Hematopoietic multipotent progenitor cell (in vitro differentiated cells): Measurements from ENCODE around the gene TLR9. TPM values are rescaled to one million over a fixed set of nuclear protein-coding genes. Genes with fewer than 3 reads are reported as not detected.

Source experiments
- DNase-seq, 3 donors: peaks; one replicate each; pipeline ENCODE4 v3.0.0-alpha.2; 2011 to 2015; ENCODE audit warnings: low read depth in 2 of 3, low spot score in 2 of 3
- small RNA-seq: library from RNA; depleted of rRNA; stranded (forward); fragments of <200 nt; gene quantifications from one replicate; pipeline ENCODE3, GENCODE V24; 2012
- total RNA-seq: library from RNA; depleted of rRNA; stranded (reverse); fragments of >200 nt; gene quantifications from one replicate; pipeline ENCODE4 v1.2.3, GENCODE V29; 2012

TLR9 gene
- total RNA-seq, 1 donor: under 0.01 TPM

DNA sequence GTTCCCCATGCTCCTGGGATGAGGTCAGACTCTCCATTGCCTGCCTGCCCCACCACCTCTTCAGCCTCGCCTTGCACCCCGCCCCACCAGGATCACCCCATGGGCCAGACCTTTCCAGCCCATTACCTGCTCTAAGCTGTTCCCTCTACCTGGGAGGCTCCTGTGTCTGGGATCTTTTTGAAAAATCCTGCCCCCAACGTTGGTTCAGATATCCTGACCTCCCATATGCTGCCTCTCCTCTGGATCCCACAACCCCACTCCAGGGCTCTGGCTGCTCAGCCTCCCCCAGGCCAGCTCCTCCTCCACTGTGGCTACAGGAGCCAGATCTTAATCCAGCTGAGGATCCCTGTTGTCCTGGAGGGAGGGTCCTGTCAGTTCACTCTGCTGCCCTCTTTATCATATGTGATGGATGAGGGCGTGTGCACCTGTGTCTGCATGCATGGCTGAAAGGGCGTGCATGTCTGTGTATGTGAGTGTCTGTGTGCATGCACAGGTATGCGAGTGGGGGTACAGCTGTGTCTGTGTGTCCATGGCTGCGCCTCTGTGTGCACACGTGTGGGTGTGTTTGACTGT is 49.2 kb downstream of the TLR9 start:
- no peak for DNase-seq

DNA sequence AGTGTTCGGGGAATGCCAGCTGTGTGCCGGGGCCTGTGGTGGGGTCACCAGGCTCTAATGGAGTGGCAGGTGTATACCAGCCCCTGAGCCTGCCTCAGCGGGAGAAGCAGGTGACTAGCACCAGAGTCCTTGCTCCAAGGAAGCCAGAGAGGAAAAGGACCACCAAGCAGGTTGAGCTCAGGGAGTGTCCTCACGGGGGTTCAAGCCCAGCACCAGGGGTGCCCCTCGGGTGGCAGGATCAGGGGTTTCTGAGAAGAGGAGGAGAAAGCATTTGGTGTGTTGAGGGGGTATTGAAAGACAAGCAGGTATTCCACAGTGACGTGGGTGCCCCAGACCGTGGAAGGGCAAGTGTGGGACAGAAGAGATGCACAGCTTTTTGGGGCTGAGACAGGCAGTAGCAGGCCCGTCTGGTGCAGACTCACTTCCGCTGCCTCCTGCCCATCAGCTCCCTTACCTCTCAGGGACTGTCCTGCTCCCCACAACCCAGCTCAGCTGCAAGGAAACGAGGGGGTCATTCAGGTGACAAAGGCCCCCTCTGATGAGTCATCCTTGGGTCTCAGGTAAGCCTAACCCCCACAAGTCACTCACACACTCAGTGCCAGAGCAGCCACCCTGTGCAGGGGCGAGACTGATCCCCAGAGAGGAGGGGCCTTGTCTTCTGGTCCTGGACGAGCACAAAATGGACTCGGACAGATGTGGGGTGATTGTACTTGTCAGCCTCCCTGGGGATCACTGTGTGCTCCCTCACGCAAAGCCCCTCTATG is 49.8 kb downstream of the TLR9 start:
- no peak for DNase-seq

DNA sequence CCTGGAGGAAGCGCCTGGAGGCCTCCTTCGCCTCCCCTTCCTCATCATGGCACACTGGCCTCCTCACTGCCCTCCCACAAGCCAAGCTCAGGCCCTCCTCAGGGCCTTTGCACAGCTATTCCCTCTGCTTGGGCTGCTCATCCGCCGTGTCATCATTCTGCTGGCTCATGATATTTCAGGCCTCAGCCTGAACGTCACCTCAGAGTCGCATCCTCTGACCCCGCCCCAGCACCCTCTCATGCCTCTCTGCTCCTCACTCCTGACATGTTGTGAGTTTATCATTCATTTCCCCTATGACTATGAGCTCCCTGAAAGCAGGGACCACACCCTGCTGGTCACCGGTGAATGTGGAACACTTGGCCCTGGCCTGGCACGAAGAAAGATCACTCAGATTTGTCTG is 50.5 kb downstream of the TLR9 start:
- DNase-seq: no peak

DNA sequence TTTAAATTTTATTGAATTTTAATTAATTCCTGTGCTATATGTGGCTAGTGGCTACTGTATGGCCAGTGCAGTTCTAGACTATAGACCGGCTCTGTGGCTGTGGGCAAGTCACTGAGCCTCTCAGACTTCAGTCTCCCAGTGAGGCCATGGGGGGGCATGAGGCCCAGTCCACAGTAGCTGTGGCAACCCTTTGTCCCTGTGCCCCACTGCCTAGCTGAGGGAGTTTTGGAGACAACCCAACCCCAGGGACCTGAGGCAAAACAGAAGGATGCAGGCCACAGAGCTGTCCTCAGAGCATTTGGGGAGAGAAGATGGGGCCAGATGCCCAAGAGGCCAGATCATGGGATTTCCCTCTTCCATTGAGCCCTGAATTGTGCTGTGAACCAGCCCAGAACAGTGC is 52.3 kb downstream of the TLR9 start:
- DNase-seq: no peak

DNA sequence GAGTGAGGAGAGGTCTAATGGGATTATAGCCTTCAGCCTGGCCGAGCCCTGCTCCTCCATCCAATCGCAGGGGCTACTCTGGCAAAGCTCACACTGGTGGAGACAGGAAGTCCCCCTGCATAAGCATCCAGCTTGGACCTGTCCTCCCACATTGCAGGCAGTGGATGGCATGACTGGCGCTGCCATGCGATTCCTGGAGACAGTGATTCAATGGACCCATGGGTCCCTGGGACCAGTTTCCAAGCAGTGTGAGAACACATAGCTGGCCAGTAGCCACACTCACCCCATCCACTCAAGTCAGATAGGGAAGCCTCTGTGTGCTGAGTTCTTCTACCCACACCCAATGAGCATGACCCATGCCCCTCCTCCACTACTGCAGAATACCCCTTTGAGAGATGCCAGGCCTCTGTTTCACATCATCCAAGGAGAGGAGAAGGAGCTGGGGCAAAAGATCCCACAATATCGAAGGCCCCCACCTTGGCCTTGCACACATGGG is 53.1 kb downstream of the TLR9 start:
- DNase-seq: no peak

DNA sequence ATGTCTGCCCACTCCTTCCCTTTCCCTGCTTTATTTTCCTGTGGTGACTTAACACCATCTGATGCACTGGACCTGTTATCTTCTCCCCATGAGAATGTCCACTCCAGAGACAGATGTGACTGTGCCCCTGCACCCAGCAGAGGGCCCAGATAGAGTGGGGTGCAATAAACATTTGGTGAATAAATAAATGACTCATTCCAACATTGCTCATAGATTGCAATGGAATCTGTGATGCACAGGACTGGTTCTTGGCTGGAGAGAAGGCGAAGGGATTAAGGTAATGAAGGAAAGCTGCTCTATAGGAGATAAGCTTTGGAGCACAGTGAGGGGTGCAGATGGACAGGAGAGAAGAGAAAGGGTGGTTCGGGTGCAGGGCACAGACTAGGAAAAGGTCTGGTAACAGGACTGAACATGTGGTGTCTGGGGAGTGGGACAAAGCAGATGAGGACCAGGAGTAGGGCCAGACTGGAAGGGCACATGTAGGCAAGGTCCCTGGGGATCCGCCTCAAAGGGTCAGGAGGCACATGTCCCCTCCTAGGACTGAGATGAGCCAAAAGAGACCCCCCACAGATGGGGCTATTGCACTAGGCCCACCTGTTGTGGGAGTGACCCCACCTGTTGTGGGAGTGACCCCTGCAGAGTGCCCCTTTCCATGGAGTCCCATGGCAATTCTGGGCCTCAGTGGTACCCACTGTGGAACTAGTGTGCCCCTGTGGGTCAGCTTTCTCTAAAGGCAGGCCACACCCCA is 53.8 kb downstream of the TLR9 start:
- no peak for DNase-seq

Small RNA genes within 50 kb of the gene (small RNA-seq; reads per million reads assigned to genes)
- 13,411 reads per million, percentile 100 among the genes with 10 or more reads in this experiment for gene MIRLET7G

Other genes with a start within 250 kb of the TLR9 start
- 38.0 TPM for gene ACY1, start 242.1 kb downstream of the TLR9 start, total RNA-seq
- gene RPL29, start 229.8 kb downstream of the TLR9 start, total RNA-seq: 3,278 TPM
- 25.3 TPM for gene DUSP7, start 169.1 kb downstream of the TLR9 start, total RNA-seq
- gene POC1A, start 71.2 kb downstream of the TLR9 start, total RNA-seq: 6.7 TPM
- gene ALAS1, start 27.5 kb downstream of the TLR9 start, total RNA-seq: 25.6 TPM
- 157 TPM for gene TWF2, start 13.5 kb upstream of the TLR9 start, total RNA-seq
- gene PPM1M, start 20.1 kb upstream of the TLR9 start, total RNA-seq: 11.6 TPM
- gene WDR82, start 53.0 kb upstream of the TLR9 start, total RNA-seq: 62.2 TPM
- 36.6 TPM for gene GLYCTK, start 62.2 kb upstream of the TLR9 start, total RNA-seq
- gene DNAH1, start 90.7 kb upstream of the TLR9 start, total RNA-seq: 47.1 TPM
- 106 TPM for gene BAP1, start 184.4 kb upstream of the TLR9 start, total RNA-seq
- gene PHF7, start 185.0 kb upstream of the TLR9 start, total RNA-seq: 17.5 TPM
- 0.54 TPM for gene SEMA3G, start 219.5 kb upstream of the TLR9 start, total RNA-seq
- gene TNNC1, start 228.4 kb upstream of the TLR9 start, total RNA-seq: 0.54 TPM
- gene NISCH, start 230.0 kb upstream of the TLR9 start, total RNA-seq: 70.6 TPM